CD4-positive, alpha-beta T cell treated with Interleukin-6 at 100 ng/mL for 8 hours (primary cell): ENCODE measurements around the gene WNT3A.

Experiments used
- DNase-seq: peaks from one replicate; pipeline ENCODE4 v3.0.0-alpha.2; 2020; ENCODE audit warnings: mixed read lengths, low spot score

The WNT3A gene

GRCh38 chr1:228070173-228070572 is 63.4 kb downstream of the WNT3A start:
- DNase-seq, result no peak

GRCh38 chr1:228070851-228071250 is 64.1 kb downstream of the WNT3A start:
- DNase-seq, result no peak

- DNase-seq, result no peak
These were observed 65.2 kb downstream of the WNT3A start for GRCh38 chr1:228071839-228072657.

DNA sequence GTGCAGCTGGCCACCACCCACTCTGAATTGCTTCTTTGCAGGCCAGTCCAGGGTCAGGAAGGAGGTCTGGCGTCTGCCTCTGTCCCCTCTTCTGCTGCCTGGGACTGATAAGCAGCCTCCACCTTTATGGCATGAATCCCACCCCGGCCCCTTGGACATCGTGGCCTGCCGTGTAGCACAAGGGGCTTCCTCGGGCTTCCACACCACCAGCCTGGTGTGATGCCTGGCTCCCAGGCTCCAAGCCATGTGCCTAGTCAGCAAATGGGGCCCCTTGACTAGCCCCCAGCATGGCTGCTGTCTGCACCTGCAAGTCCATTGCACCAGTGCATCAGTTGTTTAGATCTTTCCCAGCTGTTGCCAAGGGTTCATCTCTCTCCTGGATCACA is 65.9 kb downstream of the WNT3A start:
- DNase-seq, result no peak

DNA sequence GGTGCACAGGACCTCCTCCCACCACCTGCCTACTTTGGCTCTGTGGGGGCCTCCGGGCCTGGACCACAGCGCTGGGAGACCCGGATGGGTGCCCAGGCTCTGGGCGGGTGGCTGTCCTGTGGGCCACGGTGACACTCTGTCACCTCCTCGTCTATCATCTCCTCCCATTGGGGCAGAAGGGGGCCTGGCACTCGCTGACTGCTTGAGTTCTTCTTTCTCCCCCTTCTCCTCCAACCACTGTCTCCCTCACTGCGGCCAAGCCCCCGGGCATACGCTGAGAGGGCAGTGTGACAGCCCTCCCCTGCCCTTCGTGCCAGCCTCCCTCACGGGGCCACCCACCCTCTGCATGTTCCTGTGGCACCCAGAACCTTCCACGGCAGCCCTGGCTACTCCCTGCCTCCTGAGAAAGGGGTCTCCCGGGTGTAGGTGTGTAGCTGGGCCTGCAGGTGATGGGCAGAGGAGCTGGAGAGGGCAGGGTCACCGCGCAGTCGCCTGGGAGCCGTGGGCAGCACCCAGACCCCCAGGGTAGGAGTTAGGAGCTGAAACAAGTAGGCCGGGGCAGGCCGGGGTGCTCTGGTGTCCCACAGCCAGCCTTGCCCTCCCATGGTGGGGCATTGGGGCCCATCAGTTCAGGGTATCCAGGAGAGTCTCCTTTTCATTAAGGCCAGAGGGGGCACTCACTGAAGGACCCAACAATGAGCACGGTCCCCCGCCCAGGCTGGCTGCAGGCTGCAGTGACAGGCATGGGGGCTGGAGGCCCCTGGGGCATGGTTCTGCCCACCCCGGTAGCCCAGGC is 66.5 kb downstream of the WNT3A start:
- DNase-seq, result no peak

- no peak for DNase-seq
These were observed 67.2 kb downstream of the WNT3A start for GRCh38 chr1:228073857-228074545.

- DNase-seq, result no peak
These were observed 68.3 kb downstream of the WNT3A start for GRCh38 chr1:228074954-228075730.

- no peak for DNase-seq
These were observed 69.0 kb downstream of the WNT3A start for GRCh38 chr1:228075801-228076271.

- no peak for DNase-seq
These were observed 70.1 kb downstream of the WNT3A start for GRCh38 chr1:228076796-228077430.

GRCh38 chr1:228077565-228078330 is 71.0 kb downstream of the WNT3A start:
- no peak for DNase-seq

DNA sequence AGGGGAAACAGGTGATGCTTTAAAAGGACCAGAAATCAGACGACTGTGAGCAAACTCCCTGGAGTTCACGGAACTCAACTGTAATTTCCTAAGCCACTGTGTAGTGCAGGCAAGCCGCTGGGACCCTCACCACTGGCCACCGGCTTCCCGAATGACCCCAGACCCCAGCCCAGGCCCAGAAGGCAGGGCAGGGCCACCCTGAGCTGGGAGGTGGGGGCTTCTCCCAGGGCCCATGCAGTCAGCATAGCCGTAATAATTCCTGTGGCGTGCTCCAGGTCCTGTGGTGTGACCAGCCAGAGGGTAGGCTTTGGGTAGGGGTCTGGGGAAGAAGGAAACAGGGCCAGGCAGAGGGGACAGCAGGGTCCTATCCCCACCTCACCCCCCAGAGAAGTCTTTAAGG is 72.2 kb downstream of the WNT3A start:
- no peak for DNase-seq

DNA sequence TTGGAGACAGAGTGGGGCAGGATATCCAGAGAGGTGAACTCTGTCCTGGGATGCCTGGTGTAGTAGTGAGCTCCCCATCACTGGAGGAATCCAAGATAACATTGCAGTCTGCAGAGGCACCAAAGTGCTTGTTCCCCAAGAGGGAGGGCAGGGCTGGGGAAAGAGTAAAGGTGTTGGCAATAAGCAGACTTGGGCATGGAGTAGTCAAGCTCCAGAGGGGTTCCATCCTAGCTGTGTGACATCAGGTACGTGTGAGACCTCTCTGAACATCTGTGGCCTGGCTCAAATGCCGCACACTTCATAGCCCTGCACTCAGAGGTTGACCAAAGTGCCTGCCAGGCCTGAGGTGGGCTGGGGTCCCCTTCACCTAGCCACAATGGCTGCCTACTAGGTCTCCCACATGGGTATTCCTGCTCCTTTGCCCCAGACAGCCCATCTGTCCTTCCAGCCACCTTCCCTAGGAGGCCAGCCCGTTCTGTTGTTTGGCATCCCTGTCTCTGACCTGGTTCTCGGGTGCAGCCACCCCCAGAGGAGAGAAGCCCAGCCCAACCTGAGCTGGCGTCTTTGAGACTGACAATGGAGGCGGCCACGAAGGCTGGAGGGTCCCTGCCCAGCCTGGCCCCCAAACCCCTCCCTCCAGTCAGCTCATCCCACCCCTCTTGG is 72.9 kb downstream of the WNT3A start:
- no peak for DNase-seq

GRCh38 chr1:228081144-228081543 is 74.3 kb downstream of the WNT3A start:
- DNase-seq, result no peak

GRCh38 chr1:228081578-228082213 is 74.9 kb downstream of the WNT3A start:
- no peak for DNase-seq

DNA sequence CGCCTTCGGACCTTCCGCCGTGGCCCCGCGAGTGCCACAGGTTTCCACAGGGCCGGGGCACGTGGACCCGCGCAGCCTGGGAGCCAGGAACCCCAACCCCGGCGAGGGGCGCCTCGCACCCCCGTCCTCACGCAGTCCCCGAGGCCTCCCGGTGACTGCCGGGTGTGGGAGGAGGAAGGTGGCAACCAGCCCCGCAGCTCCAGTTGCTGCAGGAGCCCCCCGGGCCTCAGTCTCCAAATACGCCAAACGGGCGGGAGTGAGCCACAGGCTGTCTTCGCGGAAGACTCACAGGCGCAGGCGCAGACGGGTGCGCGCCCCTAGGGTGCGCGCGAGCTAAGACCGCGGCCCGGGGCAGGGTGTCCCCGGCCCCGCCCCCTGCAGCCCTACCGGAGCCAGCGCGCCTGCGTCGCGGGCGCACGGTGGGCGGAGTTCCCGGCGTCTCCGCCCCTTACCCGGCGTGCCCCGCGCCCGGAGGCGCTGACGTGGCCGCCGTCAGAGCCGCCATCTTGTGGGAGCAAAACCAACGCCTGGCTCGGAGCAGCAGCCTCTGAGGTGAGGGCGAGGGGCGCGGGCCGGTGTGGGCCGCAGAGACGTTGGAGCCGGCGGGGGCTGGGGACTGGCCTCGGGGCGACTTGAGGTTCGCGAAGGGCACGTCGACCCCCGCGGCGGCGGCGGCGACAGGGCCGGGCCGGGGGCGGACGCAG is 75.6 kb downstream of the WNT3A start, which contains the start of gene ARF1:
ARF1 (plus strand) TSS at position 495 of the 704 bp plus-strand sequence. CDS start 14,407 bp downstream, outside the sequence.
- DNase-seq, result peak; percentile 91

DNA sequence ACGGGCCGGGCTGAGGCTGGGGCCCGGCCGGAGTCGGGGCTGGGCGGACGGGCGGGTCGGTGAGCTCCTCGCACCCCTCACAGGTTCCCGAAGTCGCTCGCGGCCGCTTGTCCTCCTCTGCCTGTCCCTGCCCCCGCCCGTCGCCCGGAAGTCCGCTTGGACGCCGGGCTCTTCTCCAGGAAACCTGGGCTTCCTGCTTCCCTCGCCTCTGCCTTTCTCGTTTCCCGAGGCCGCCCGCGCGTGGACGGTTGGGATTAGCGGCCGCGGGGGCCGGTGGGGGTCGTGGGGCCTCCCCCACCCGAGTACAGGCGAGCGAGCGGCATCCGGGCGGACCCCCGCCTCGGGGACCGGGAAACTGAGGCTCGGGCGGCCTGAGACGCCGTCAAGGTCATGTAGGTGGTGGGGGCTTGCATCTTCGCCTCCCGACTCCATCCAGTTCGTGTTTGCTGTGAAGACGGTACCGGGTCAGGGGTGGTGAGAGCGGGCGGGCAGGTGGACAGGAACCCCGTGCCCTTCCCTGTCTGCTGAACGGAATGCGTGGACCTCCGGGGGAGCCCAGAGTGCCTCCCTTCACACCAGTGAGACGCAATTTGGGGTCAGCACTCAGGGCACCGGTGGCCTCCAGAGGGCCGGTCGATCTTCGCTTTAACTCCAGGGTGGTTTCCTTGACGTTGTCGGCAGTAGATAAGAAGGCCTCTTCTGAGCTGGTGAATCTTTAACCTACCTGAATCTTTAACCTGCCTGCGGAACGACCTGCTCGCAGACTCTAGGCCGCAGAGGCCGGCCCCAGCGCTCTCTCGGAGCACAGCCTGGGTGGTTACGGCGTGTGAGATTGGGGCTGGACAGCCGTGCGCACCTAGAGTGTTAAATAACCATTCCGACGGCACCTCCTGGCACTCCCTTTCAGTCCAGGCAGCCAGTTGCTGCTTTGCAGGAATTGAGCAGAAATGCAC is 76.4 kb downstream of the WNT3A start:
- DNase-seq, result peak; percentile 21

GRCh38 chr1:228083871-228084278 is 77.1 kb downstream of the WNT3A start:
- DNase-seq, result no peak
